Middle frontal gyrus (tissue), 1 donor: ENCODE data around the gene HSD17B1.
"Not testable (repeated sequence)": the region's sequence is repeated elsewhere in the genome, so short reads cannot be mapped to it uniquely, and the experiment has no call there.

Experiments used
- DNase-seq: peaks from one replicate; pipeline ENCODE4 v3.0.0-alpha.2; 2015; ENCODE audit warnings: low spot score; ENCODE audit errors: extremely low spot score

The HSD17B1 gene

DNA sequence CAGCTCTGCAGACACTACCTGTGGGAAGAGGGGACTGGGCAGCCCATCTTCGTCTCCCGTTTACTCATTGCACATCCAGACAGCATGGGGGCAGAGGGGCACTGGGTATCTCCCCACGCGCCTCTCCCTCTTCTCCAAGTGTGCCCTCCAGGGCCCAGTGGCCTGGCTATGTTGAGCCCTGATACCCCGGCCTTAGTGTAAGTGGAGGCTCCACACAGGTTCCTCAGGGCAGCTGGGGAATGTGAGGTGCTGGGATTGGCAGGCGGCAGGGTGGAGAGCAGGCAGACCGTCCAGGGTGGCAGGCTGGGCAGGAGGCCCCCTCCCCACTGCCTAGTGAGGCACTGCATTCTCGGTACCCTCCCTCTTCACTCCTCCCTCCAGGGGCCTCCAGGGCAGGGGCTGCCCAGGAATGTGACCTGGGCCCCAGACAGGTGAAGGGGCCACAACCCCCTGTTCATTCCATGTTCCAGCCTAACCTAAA lies 29.9 kb upstream of the HSD17B1 start:
- no peak for DNase-seq

DNA sequence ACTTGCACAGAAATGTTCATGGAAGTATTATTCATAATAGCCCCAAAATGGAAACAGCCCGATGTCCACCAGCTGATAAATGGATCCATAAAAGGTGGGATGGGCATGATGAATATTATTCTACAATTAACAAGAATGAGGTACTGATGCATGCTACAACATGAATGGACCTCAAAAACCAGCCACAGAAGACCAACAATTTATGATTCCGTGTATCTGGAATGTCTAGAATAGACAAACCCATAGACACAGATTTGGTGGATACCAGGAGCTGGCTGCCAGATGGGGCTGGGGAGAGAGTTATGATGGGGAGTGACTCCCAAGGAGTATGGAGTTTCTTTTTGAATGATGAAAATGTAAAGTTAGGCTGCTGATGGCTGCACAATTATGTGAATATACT lies 27.5 kb upstream of the HSD17B1 start:
- no peak for DNase-seq

DNA sequence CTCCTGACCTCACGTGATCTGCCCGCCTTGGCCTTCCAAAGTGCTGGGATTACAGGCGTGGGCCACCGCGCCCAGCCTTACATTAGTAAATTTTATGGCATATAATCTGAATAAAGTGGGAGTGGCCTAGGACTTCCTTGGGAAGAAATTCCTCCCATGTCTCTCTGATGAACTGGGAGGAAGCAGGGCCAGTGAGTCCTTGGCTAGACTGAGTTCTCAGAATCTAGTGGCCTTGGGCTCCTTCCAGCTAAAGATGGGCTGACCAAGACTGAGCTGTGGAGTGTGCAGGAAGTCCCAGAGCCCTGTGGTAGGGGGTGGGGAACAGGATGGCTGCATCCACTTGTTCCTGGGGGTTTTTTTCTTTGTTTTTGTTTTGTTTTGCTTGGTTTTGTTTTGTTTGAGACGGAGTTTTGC lies 26.7 kb upstream of the HSD17B1 start:
- DNase-seq: no peak

DNA sequence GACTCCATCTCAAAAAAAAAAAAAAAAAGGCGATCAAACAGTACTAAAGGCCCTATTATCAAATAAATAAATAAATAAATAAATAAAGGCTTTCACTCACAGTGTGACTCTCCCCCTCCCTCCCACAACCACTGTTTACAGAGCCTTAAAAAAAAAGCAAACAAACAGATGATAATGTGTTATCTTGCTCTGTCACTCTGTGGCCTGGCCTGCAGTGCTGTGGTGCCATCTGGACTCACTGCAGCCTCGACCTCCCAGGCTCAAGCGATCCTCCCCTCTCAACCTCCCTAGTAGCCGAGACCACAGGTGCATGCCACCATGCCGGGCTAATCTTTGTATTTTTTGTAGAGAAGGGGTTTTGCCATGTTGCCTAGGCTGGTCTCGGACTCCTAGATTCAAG lies 24.8 kb upstream of the HSD17B1 start:
- no peak for DNase-seq

DNA sequence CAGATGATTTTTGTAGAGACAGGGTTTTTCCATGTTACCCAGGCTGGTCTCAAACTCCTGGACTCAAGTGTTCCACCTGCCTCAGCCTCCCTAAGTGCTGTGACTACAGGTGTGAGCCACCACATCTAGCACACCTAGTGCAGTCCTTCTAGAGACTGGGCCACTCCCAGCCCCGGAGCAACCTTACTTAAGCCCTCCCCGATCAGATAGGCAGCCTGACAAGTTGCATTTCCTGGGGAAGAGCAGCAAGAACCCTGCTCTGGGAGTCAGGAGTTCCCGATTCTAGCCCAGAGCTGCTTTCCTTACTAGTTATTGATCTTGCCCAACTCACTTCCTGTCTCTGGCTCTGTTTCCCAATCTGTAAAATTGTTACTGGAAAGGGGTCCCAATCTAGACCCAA lies 23.7 kb upstream of the HSD17B1 start:
- DNase-seq: no peak

DNA sequence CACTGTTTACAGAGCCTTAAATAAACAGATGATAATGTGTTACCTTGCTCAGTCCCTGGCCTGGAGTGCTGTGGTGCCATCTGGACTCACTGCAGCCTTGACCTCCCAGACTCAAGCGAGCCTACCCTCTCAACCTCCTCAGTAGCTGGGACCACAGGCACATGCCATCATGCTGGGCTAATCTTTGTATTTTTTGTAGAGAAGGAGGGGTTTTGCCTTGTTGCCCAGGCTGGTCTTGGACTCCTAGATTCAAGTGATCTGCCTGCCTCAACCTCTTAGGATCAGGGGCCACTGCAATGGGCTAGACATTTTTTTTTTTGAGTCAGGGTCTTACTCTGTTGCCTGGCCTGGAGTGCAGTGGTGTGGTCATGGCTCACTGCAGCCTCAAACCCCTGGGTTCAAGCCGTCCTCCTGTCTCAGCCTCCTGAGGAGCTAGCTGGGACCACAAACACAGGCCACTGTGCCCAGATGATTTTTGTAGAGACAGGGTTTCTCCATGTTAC lies 21.7 kb upstream of the HSD17B1 start:
- DNase-seq: no peak

DNA sequence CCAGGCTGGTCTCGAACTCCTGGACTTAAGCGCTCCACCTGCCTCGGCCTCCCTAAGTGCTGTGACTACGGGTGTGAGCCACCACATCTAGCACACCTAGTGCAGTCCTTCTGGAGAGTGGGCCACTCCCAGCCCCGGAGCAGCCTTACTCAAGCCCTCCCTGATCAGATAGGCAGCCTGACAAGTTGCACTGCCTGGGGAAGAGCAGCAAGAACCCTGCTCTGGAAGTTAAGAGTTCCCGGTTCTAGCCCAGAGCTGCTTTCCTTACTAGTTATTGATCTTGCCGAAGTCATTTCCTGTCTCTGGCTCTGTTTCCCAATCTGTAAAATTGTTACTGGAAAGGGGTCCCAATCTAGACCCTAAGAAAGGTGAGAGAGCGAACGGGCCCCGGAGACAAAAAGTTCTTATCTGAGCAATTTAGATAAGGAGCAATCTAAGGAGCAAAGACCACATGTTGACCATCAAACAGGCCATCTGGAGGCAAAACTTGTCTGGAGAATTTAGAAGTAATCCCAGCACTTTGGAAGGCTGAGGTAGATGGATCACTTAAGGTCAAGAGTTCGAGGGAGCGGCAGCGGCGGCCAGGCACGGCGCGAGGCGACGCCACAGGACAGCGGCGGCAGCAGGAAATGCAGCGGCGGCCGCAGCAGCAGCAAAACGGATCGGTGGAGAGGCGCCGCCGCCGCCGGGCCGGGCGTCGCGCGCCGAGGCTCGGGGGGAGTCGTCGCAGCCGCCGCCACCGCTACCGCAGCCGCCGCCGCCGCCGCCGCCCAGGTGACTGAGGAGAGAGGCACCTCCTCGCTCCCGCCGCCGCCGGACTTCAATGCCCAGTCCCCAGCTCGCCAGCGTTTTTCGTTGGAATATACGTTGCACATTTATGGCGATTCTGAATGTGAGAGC lies 21.0 kb upstream of the HSD17B1 start:
- DNase-seq: no peak

DNA sequence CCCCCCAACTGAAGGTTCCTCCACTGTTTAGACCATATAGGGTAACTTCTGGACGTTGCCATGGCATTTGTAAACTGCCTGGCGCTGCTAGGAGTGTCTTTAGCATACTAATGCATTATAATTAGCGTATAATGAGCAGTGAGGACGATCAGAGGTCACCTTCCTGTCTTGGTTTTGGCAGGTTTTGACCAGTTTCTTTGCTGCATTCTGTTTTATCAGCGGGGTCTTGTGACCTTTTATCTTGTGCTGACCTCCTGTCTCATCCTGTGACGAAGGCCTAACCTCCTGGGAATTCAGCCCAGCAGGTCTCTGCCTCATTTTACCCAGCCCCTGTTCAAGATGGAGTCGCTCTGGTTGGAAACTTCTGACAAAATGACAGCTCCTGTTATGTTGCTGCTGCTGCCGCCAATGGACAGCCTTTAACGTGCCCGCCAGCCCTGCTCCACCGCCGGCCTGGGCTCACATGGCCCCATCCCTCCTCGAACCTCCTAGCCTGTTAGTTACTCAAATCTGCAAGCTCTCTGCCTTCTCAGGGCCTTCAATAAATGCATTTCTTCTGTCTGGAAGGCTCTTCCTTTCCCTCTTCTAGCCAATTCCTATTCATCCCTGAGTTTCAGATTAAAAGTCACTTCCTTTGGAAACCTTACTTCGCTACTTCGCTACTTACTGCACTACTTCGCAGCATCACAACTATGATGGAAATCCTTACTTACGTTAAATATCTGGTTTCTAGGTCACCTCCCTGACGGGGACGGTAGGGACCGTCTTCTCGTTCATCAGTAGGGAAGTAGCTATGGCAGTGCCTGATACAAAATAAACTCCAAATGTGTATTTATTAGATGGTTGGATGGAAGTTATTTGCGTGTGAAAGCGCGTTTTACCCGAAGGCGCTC lies 17.3 kb upstream of the HSD17B1 start:
- DNase-seq: no peak

DNA sequence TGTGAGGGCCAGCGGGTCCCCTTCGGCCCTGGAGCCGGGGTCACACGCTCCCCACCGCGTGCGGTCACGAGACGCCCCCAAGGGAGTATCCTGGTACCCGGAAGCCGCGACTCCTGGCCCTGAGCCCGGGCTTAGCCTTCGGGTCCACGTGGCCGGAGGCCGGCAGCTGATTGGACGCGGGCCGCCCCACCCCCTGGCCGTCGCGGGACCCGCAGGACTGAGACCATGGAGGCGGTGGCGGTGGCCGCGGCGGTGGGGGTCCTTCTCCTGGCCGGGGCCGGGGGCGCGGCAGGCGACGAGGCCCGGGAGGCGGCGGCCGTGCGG lies 16.7 kb upstream of the HSD17B1 start, which contains the start of gene NAGLU:
Gene NAGLU, plus strand, starts transcription at position 194 of the 324 bp plus-strand sequence. Its CDS starts 32 bp downstream, at position 226.
- peak; percentile 69 for DNase-seq

DNA sequence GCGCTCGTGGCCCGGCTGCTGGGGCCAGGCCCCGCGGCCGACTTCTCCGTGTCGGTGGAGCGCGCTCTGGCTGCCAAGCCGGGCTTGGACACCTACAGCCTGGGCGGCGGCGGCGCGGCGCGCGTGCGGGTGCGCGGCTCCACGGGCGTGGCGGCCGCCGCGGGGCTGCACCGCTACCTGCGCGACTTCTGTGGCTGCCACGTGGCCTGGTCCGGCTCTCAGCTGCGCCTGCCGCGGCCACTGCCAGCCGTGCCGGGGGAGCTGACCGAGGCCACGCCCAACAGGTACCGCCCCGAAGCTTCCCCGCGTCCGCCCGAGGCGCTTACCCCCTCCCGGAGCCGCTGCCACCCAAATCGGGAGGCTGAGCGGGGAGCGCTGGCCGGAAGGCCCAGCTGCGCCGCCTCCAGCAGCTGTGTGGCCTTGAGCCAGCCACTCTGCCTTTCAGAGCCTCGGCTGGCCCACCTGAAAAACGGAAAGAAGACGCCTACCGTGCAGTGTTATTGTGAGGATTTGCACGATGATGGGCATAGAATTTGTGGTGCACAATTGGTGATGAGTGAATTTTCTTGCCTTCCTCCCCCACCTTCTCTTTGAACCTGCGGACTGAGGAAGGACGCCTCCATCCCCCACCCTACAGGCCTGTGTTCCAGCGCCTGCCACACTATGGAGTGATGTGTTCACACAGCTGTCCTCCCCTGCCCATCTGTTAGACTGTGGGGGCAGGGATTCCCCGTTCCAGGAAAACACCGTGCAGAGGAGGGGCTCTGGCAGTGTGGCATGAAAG lies 16.2 kb upstream of the HSD17B1 start:
- DNase-seq: peak; percentile 53

DNA sequence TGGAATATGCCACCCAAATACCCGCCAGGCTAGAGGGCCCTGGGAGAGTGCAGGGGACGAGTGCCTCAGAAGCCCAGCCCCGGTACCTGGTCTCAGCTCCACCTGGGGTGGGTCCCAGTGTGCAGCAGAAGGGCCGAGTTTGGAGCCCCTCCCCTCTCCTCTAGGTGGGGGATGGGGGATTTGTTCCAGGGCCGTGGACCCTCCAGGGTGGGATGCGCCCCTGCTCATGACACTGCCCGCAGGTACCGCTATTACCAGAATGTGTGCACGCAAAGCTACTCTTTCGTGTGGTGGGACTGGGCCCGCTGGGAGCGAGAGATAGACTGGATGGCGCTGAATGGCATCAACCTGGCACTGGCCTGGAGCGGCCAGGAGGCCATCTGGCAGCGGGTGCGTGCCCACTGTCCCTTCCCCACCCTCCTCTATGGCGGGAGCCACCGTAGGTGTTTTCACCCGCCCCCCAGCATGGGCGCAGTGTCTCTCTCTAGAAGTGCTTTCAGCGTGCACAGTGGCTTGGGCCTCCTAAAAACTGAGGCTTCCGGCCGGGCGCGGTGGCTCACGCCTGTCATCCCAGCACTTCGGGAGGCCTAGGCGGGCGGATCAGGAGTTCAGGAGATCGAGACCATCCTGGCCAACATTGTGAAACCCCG lies 15.4 kb upstream of the HSD17B1 start:
- no peak for DNase-seq

DNA sequence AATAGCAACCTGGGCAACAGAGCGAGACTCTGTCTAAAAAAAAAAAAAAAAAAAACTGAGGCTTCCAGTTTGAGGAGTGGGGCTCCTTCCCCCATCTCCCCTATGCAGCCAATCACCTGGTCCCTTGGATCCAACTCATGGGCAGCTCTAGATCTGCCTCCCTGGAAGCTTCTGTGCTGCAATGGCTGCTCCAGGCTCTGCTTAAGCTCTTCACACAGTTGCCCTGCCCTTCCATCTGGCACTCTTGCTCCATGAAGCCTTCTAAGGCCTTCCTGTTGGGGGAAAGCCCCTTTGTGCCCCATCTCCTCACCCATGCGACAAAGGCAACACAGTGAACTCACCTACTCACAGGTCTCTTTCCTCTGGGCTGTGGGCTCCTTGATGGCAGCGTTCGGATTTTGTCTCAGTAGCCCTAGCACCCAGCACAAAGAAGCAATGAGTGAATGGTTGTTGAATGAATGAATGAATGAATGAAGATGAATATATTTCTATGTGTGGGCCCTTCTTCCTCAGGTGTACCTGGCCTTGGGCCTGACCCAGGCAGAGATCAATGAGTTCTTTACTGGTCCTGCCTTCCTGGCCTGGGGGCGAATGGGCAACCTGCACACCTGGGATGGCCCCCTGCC lies 14.8 kb upstream of the HSD17B1 start:
- DNase-seq: no peak

DNA sequence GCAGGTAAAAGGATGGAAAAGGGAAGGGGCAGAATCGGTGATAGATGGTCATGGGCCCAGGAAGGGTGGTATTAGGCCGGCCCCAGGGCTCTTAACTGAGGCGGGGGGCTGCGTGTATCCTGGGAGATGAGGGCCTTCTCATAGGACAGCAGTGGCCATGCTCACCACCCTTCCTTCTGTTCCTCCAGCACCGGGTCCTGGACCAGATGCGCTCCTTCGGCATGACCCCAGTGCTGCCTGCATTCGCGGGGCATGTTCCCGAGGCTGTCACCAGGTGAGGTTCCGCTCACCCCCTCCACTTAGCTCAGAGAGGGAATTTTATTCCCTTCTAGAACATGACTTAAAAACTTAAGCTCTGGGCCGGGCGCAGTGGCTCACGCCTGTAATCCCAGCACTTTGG lies 14.2 kb upstream of the HSD17B1 start:
- DNase-seq: no peak

DNA sequence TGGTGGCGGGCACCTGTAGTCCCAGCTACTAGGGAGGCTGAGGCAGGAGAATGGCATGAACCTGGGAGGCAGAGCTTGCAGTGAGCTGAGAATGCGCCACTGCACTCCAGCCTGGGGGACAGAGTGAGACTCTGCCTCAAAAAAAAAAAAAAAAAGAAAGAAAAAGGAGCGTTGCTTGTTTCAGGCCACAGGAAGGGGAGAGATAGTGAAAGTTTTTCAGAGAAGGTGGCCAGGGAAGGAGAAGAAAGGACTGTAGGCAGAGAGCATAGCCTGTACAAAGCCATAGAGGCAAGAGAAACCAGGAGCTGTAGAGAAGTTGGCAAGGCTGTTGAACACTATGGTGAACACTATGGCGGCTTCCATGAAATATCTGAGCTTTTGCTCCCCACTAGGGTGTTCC lies 12.2 kb upstream of the HSD17B1 start:
- DNase-seq: not testable (repeated sequence)

DNA sequence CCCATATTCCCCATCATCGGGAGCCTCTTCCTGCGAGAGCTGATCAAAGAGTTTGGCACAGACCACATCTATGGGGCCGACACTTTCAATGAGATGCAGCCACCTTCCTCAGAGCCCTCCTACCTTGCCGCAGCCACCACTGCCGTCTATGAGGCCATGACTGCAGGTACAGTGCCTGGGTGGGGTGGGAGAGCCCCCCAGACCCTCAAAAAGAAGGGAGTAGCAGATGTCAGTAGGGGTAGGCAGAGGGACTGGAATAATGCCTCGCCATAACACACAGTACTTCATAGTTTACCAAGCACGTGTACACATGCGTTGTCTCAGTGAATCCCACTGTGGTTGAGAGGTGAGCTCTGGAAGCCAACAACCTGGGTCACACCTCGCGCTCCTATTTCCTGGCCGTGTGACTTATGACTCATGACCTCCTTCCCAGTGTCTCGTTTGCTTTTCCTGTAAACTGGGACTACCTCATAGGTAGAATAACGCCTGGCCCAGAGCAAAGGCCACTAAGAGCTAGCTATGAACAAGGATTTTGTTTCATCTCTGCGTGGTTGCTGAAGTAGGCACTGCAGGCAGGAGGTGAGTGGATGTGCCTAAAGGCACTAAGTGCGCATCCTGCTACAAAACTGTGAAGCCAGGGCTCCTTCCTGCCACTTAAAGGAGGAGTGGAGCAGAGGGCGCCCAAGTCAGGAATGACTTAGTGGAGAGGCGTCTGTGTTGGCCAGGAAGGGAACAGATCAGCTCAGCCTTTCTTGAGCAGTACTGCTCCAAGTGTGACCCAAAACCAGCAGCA lies 11.5 kb upstream of the HSD17B1 start:
- no peak for DNase-seq

DNA sequence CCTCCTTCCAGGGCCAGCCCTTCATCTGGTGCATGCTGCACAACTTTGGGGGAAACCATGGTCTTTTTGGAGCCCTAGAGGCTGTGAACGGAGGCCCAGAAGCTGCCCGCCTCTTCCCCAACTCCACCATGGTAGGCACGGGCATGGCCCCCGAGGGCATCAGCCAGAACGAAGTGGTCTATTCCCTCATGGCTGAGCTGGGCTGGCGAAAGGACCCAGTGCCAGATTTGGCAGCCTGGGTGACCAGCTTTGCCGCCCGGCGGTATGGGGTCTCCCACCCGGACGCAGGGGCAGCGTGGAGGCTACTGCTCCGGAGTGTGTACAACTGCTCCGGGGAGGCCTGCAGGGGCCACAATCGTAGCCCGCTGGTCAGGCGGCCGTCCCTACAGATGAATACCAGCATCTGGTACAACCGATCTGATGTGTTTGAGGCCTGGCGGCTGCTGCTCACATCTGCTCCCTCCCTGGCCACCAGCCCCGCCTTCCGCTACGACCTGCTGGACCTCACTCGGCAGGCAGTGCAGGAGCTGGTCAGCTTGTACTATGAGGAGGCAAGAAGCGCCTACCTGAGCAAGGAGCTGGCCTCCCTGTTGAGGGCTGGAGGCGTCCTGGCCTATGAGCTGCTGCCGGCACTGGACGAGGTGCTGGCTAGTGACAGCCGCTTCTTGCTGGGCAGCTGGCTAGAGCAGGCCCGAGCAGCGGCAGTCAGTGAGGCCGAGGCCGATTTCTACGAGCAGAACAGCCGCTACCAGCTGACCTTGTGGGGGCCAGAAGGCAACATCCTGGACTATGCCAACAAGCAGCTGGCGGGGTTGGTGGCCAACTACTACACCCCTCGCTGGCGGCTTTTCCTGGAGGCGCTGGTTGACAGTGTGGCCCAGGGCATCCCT lies 9.3 kb upstream of the HSD17B1 start:
- no peak for DNase-seq

DNA sequence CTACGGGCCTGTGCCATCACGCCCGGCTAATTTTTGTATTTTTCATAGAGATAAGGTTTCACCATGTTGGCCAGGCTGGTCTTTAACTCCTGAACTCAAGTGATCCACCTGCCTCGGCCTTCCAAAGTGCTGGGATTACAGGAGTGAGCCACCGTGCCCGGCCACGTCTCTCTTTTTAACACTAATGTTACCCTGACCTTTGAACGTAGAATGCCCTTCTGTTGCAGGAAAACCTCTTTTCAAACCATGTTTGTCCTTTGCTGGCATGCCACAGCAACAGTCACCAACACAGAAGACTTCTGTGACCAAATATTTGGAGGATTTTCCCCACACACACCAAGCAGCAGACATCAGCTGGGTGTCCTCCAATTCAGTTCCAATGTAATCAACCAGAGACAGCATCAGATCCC lies 7.8 kb upstream of the HSD17B1 start:
- DNase-seq: no peak

DNA sequence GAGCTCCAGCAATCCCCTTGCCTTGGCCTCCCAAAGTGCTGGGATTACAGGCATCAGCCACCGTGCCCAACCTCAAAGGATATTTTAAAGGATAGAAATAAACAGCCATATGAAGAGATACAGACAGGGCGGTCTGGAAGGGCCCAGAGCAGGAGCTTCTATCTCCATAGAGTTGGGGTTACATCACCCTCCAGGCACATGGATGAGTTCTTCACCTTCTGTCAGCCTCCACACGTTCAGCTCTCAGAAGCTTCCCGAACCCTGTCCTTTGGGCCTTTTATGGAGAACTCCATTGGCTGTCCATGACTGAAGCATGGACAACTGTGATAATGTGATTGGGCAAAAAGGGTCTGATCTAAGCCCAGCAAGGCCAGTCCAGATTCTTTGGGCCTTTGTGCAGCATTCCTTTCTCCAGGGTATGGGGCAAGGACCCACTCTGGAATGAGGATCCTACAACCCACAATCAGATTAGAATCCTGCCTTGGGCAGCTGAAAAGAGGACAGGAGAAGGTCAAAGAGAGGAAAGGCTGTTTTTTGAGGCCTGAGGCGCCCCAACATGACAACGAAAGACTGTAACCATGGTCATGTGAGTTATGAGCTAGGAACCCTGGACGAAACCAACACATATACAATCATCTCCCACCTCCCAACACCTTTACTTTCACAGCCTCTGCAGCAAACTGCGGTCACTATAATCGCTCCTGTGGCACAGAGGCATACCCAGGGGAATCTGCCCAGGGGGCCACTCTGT lies 6.8 kb upstream of the HSD17B1 start:
- not testable (repeated sequence) for DNase-seq
